GM12892 (cell line): ENCODE measurements around the gene MMAA.
"Not testable (repeated sequence)": the region's sequence is repeated elsewhere in the genome, so short reads cannot be mapped to it uniquely, and the experiment has no call there.

ENCODE experiments used
- POLR2A ChIP-seq: IDR thresholded peaks from 2 replicates; pipeline ENCODE4 v1.6.1; 2011; ENCODE audit warnings: low read depth, low read length, control low read depth
- POLR2AphosphoS5 ChIP-seq: IDR thresholded peaks from 2 replicates; pipeline ENCODE4 v1.6.1; 2011; ENCODE audit warnings: low read depth, low read length, control low read depth
- TAF1 ChIP-seq: IDR thresholded peaks from 2 replicates; pipeline ENCODE4 v1.6.1; 2011; ENCODE audit warnings: low read depth, mild to moderate bottlenecking, control low read depth, low read length, borderline replicate concordance

DNA sequence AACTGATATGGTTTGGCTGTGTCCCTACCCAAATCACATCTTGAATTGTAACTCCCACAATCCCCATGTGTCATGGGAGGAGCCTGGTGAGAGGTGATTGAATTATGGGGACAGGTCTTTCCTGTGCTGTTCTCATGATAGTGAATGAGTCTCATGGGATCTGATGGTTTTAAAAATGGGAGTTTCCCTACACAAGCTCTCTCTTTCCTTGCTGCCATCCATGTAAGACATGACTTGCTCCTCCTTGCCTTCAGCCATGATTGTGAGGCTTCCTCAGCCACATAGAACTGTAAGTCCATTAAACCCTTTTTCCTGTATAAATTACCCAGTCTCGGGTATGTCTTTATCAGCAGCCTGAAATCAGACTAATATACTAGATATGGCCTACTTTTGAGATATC lies 2.9 kb downstream of the MMAA start:
- TF ChIP-seq POLR2A, POLR2AphosphoS5, TAF1: not testable (repeated sequence)
